GM10266 (cell line): ENCODE results near the gene SUSD3.

Source experiments
- DNase-seq: peaks from one replicate; pipeline ENCODE4 v3.0.0; 2012; ENCODE audit errors: extremely low spot score
- TF ChIP-seq, protein P1 (sequence below): IDR thresholded peaks from 2 replicates; pipeline ENCODE4 v1.5.1; 2012; ENCODE audit warnings: mild to moderate bottlenecking, low read depth; ENCODE audit not compliant: control insufficient read depth, insufficient read depth; ENCODE audit errors: missing control alignments

SUSD3 gene

DNA sequence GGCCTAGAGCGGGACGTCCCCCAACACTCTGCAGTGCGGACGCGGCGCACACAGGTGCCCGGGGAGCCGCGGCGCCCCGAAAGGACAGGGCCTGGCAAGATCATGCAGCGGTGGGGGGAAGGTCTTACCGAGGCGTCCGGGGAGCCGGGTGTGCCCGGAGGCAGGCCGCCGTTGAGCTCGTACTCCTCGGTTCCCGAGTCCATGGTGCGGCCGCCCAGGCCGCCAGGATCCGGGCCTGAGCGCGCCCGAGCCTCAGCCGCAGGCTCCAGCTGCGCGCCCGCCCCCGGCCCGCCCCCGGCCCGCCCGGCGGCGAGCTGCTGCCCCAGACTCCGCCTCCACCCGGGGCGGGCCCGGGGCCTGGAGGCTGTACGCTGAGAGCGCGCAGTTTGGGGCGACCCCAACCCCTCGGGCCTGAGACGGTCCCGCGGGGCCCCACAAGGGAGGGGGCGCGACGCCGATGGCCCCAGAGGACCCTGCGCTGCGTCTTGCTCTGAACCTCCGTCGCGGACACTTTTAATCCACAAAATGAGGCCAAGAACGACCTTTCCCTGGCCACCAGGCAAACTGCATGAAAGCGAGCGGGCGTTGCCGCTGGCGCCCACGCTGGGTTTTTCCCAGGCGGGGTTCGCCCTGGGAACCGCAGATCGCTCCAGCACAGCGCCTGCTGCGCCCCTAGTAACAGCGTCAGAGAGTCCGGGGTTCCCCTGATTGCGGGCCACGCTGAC lies 75.7 kb downstream of the SUSD3 start, which contains the start of gene NINJ1:
Gene NINJ1, minus strand, starts transcription at position 237 of the 725 bp plus-strand sequence. Its CDS starts 34 bp downstream, at position 203.
- TF ChIP-seq, protein P1, sequence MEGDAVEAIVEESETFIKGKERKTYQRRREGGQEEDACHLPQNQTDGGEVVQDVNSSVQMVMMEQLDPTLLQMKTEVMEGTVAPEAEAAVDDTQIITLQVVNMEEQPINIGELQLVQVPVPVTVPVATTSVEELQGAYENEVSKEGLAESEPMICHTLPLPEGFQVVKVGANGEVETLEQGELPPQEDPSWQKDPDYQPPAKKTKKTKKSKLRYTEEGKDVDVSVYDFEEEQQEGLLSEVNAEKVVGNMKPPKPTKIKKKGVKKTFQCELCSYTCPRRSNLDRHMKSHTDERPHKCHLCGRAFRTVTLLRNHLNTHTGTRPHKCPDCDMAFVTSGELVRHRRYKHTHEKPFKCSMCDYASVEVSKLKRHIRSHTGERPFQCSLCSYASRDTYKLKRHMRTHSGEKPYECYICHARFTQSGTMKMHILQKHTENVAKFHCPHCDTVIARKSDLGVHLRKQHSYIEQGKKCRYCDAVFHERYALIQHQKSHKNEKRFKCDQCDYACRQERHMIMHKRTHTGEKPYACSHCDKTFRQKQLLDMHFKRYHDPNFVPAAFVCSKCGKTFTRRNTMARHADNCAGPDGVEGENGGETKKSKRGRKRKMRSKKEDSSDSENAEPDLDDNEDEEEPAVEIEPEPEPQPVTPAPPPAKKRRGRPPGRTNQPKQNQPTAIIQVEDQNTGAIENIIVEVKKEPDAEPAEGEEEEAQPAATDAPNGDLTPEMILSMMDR, result no peak
- peak; percentile 93 for DNase-seq
